NOMO-1 (cell line): ENCODE results near the gene MAP3K21.

ENCODE experiments used
- DNase-seq, 2 experiments: peaks; one replicate each; lab custom pipeline; 2025; ENCODE audit not compliant: unreplicated experiment in 2 of 2; lab: John Stamatoyannopoulos, UW

The MAP3K21 gene

DNA sequence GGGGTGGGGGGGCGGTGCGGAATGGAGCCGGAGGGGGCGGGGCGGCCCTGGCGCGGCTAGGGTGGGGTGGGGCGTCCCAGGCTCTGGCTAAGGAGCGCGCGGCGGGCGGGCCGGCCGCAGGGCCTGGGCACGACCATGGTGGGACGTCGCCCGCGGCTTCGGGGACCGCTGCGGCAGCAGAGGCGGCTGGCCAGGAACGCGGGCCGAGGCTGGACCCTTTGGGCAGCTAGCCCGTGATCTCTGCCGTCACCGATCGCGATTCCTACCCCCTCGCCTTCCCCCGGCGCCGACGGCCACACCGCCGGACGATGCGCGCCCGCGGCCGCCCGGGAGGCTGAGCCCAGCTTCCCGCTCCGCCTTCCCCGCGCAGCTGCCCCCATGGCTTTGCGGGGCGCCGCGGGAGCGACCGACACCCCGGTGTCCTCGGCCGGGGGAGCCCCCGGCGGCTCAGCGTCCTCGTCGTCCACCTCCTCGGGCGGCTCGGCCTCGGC, at the start of gene MAP3K21:
Gene MAP3K21, plus strand, starts transcription at position 74 of the 491 bp plus-strand sequence. Its CDS starts 305 bp downstream, at position 379.
- DNase-seq = peak in 1 of 2 experiments; percentile 83

DNA sequence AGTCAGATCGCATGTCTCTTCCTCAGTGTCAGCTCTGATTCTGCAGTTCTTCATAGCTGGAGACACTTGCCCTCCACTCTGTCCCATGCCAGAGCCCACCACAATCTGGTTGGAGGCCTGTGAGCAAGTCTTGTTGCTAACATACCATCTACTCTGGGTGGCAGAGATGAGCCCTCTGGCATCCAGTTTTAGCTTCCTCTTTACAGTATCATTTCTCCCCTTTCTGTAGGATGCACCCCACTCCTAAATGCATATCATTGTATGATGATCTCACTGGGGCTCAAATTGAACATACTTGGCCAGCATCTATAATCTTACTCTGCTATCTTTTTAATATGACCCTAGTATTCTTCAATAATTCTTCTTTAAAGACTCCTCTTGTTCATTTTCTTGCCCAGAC, 48.9 kb upstream of the MAP3K21 start:
- peak; percentile 31 to 41 for DNase-seq

DNA sequence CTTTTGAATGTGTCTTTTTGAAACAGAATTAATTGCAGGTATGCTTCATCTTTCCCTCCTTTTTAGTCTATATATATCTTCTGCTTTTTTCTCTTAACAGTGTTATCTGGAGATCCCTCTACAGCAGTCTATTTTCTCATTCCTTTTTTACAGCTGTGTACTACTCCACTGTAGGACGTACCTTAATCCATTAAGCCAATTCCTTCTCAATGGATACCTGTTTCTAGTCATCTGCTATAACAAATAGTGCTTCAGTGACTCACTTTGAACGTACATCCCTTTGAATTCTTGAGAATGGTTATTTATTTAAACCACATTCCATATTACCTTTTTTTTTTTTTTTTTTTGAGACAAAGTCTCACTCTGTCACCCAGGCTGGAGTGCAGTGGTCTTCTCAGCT, 47.6 kb upstream of the MAP3K21 start:
- no peak for DNase-seq

DNA sequence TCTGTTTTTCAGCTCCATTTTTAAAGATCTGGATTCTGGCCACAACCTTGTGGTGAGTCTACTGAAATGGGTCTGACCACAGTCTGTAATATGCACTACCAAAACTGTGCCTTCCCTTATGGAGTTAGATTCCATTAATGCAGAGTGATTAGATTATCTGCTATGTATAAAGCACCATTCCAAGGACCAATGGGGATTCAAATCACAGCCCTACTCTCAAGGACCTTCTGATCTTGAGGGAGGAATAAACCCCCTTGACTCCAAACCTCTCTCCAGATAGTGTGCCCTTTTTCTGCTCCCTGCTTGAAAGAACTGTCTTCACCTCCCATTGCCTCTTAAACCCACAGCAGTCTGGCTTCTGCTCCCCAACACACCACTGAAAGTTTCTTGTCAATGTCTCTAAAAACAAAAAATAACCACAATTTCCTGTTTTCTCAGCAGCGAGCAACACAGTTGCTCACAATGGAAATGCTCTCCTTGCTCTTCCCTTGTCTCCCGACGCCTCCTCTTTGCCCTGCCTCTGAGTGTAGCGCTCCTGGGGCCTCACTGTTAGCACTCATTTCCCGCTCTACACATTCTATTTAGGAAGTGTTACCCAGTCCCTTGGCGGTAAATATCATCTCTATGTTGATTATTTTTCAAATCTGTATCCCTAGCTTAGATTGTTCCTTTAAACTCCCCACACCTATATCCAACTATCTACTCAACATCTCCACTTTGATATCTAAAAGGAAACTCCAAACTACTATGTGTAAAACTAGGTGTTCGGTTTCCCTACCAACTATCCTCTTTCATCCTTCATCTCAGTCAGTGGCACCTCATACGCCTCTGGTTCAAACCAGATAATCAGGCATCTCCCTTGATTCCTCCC, 45.6 kb upstream of the MAP3K21 start:
- DNase-seq = peak; percentile 31 to 57

DNA sequence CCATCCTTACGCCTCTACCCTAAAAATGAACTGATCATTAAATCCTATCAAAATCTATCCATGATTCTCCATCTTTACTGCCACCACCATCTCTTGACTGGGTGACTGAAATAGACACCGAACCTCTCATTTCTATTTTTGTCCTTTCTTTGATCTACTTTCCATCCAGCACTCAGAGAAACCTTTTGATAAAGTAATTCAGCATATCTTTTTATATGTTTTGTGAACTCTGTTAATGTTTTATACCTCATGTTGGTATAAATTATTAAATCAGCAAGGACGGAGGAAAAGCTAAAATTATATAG, 45.0 kb upstream of the MAP3K21 start:
- DNase-seq = no peak

DNA sequence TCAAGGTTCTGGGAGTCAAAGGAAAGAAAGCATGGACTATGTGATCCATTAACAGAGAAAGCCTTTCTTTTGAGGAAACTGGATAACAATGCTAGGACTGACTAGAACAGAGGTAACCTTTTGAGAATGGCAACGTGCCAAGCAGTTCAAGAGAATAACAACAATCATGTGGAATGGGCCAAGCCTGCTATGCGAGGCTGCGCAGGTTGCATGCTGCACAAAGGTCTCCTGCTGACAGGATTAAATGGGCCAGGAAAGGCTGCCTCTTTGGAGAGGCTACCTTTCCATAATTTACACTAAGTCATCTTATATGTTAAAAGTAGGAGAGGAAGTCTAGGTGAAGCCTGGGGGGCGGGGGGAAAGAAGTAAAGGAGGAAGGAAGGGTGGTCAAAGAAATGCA, 37.8 kb upstream of the MAP3K21 start:
- no peak for DNase-seq

DNA sequence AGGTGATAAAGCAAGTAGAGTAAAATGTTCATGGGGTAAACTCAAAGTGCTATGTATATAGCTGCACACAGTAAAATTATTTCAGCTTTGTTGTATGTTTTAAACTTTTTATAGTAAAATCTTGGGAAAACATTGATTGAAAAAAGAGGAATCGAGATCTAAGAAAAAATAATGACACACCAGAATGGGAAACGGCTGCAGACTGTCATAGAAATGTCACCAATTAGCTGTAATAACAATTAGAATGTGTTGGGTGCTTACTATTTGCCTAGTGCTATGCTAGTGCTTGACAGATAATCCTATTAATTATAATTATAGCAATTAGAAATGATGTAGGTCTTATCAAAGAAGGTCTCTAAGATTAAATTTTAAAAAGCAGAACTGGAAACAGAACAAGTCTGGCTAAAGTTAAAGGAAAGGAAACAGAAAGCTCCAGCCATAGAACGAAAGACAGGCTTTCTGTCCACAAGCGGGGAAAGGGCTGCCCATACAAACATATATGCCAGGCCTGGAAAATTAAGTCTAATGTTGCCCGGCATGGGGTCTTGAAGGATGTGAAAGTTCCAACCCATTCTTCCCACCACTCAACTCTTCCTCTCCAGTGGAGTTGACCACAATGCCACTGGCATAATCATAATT, 37.0 kb upstream of the MAP3K21 start:
- peak in 1 of 2 experiments; percentile 66 for DNase-seq

DNA sequence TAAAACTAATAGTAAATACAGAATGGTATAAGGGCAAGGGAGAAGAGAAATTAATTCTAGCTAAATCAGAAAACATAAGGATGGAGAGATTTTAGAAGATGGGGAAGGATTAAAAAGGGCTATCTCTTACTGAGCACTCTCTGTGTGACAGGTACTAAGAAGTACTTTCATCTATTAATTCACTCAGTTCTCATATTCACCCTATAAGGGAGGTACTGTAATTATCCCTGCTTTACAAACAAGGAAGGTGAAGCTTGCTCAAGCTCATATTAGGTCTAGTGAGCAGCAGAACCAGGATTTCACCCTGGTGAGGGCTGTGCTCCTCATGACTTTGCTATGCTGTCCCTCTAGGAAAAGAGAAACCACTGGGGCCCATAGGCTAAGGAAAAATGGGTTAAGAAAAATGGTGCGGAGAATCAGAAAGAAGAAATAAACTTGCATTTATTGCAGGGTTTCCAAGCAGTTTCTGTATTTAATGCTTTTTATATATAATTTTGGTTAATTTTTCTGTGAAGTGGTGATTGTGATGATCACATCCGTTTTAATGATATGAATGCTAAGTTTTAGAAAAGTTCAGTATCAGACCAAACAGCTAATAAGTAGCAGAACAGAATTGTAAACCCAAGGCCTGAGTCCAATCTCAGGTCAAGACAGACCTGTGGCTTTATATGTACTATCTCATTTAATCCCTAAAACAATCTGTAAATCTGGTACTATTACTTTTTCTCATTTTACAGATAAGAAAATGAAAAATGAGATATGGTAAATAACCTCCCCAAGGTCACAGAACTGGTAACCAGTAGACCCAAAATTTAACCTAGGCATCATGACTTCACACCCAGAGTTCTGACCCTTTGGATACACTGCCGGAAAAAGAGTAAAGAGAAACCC, 33.7 kb upstream of the MAP3K21 start:
- no peak for DNase-seq

DNA sequence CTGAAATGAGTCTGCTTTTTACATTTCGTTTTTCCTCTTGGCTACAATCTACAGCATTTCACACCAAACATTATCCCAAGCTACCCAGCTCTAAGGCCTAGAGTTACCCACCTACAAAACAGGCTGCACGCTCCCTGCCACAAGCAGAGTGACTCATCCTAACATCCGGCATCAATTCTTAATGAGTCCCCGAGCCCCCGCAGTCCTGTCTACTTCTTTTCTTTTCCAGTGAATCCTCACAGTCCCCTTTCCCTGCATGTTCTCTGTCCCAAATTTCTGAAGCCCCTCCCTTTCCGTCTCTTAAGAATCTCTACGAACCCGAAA, 32.6 kb upstream of the MAP3K21 start:
- peak; percentile 49 to 64 for DNase-seq

DNA sequence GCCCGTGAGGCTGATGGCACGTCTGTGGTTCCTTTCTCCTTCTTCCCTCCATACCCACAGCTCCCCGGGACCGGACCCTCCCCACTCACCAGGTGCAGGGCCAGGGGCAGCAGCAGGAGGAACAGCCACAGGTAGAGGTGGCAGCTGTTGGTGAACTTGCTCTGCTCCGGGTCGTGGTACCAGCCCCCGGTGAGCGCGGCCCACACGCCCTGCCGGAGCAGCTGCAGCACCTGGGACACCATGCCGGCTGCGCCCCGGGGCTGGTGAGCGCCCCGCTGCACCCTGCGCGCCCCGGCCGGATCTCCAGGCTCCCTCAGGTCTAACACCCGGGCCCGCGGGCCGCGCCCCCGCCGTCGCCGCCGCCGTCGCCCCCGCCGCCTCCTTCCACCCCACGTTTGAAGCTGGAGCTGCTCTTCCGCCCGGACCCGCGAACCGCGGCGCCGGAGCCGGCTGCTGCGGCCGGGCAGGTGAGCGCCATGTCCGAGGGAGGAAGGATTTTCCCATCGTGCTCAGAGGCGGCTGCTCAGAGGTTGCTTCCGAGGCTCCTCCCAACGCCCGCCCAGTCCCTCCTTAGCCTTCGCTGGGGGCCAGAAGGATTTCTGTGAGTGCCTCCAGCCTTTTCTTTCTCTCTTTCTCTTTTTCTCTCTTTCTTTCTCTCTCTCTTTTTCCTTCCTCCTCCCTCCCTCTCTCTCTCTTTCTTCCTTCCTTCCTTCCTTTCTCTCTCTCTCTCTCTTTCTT, 32.1 kb upstream of the MAP3K21 start, which contains the start of gene PCNX2:
Gene PCNX2, minus strand, starts transcription at position 489 of the 738 bp plus-strand sequence. Its CDS starts 247 bp downstream, at position 242.
- peak; percentile 30 to 31 for DNase-seq

DNA sequence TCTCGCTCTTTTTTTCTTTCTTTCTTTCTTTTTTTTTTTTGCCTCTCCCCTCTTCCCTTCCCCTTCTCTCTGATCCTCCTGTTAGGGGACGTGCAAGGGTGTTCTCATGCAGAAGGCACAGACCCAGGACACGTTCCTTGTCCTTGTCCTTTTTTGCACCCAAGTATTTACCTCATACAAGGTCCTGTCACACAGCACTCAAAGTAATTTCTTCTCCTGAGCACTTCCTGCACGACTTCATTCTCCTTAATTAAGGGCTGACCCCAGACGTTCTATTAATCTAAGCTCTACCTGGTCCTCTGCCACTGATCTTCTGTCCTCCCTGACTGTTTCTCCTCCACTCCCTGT, 31.6 kb upstream of the MAP3K21 start:
- DNase-seq = no peak

DNA sequence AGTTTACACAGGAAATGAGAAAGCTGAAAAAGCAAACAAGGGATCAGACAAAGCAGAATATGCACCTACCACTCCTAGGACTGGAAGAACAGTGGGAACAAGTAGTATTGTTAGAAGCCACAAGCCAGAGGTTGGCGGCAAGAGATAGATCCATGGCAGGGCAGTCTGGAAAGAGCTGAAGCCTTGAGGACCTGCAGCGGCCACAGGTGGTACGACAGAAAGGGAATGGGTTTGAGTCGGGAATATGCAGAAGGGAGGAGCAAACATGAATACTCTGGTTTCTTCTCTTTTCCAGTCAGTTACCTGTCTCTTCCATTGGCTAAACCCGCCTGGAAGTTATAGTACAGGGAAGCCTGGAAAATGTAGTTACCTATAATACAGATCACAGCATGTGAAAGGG, 28.1 kb upstream of the MAP3K21 start:
- no peak for DNase-seq

DNA sequence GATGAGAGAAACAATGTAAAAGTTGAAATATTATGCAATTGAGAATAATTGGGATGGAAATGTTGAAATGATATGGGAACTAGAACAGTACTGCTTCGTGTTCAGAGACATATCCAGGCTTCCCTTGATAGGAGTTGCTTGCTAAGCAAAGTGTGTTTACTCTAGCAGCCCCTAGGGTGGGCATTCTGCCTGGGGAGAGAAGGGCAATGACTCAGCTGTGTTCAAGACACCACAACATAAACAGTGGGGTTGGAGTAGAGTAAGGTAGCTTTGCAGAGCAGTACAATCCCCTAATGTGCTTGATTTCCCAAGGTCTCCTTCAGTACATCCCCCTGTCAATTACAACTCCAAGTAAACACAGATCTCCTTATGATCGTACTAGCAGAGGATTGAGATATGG, 27.2 kb upstream of the MAP3K21 start:
- DNase-seq = no peak

DNA sequence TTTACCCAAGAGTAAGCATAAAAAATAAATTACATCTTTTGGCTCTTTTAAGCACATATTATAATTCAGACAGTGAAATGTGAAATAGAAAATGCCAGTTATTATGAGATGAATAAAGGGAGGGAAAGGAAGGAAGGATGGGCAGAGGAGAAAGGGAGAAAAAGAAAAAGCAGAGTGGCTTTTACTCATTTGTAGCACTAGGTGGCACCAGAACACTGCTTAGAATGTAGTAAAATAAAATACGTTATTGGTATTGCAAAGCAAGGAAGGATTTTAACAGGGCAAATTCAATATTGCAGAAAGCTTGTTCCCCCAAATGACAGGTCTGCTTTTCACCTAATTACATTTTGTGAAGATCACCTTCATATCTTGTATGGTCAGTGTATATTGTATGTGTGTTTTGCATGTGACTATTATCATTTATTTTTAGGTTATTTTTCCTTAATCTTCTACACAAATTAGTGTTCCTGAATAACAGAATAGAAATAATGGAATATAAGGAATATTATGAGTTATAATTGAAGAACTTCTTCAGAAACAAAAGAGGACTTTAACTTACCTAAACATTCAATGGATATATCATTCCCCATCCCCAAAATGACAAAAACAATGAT, 22.9 kb upstream of the MAP3K21 start:
- peak in 1 of 2 experiments; percentile 57 for DNase-seq

DNA sequence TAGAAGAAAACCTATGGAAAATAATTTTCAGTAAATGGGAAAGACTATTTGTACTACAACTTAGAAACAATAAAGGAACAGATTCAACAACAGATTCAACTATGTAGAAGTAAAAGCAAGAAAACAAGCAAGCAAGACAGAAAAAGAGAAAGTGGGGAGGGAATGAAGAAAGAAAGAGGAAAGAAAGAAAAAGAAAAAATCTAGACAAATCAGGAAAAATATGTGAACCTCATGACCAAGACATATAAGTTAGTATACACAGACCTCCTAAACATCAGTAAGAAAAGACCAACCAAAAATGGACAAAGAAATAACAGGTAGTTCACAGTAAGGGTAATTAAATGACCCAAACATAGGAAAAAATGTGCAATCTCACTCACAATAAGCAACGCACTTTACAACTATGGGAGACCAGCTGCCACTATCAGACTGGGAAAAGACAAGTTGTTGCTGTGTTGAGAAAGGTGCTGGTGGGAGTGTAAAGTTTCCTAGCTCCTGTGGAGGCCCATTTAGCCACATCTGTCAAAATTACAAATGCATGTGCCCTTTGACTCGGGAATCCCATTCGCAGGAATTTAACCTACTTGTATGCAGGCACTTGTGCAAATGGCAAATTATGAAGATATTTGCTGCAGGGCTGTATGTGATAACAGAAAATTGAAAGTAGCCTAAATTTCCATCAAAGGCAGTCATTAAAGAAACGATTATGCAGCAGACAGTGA, 13.9 kb upstream of the MAP3K21 start:
- no peak for DNase-seq

DNA sequence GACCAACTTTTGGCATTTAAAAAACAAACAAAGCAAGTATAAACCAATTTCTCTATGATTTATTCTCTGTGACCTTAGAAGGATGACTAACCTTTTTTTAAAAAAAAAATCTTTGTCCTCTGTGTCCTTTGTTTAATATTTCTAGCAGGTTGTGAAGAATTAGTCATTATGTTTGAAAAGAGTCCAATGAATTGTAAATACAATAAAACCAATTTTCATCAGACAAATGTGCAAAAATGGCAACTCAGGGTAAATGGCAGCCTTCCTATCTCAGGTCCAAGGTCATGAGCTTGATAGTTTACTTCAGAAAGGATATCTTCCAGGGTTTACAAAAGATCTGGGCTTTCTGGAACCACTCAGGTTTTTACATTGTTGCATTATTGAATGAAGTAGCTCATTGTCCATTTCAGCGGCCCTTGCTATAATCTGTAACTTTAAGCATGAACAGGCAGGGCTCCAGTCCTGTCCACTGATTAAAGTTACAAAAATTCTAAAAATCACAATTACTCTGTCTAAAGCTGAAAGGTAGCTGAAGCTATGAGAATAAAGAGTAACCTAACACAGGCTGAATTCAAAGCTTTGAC, 11.7 kb upstream of the MAP3K21 start:
- DNase-seq = no peak

DNA sequence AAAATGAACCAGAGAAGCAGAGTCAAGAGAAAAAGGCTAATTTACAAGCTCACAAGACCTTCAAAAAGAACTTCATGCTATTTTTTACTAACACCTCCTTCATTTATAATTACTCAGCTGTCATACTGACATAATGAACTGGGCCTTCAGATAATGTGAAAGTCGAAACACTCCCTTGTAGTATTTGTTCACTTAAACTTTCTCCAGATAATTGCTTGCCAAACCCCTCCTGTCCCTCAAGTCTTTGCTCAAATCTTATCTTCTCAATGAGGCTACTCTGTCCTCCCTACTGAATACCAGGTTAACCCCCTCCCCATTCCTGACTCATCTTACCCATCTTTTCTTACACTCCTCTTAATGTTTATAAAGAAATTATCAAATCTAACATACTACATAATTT, 11.1 kb upstream of the MAP3K21 start:
- no peak for DNase-seq

DNA sequence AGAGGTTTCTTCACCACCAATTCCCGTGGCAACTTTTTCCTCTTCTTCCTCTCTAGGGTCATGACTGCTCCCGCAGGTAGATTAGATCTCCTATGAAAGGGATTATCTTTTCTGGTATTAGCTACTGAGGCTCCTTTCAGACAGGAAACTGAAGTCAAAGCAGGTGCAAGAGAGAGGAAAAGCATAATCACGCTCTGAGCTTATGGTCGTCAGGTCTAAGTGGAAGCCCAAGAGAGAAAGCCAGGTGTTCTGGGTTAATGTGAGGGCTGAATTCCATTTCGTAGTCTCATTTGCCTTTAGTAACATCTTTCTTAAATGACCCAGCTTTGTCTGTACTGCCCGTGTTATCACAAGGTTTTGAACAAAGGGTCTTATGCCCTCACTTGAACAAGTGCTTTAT, 8.3 kb upstream of the MAP3K21 start:
- no peak for DNase-seq

DNA sequence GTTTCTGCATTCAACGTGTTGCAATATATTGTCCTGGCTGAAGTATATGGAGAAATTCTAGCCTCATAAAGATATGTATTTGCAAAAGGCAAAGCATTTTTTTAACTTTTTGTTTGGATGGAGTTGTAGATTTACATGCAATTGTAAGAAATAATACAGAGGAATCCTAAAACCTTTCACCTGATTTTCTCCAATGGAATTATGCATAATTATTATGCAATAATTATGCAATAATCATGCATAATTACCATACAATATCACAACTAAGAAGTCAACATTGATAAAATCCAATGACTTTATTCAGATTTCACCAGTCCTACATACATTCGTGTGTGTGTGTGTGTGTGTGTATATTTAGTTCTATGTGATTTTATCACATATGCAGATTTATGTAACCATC, 7.5 kb upstream of the MAP3K21 start:
- no peak for DNase-seq
